ELF-1 (cell line): ENCODE measurements around the gene FBXO40.
"Not testable (repeated sequence)": the region's sequence is repeated elsewhere in the genome, so short reads cannot be mapped to it uniquely, and the experiment has no call there.

ENCODE experiments used
- DNase-seq: peaks from one replicate; pipeline ENCODE4 v3.0.0-alpha.2; 2016; ENCODE audit warnings: low read depth, low spot score

Gene FBXO40

GRCh38 chr3:121592856-121593702, at the start of gene FBXO40:
Gene FBXO40, plus strand, starts transcription at chr3:121593379. Its CDS starts 27,197 bp downstream, at chr3:121620576.
- peak; percentile 68 for DNase-seq

- no peak for DNase-seq
These were observed 48.1 kb upstream of the FBXO40 start for GRCh38 chr3:121545049-121545573.

- peak; percentile 86 for DNase-seq
These were observed 47.4 kb upstream of the FBXO40 start, which contains the start of gene POLQ for GRCh38 chr3:121545574-121546455. Gene POLQ, minus strand, starts transcription at chr3:121545988. Its CDS starts 111 bp downstream, at chr3:121545877.

- DNase-seq: no peak
These were observed 40.8 kb upstream of the FBXO40 start for GRCh38 chr3:121552379-121552778.

- no peak for DNase-seq
These were observed 40.4 kb upstream of the FBXO40 start for GRCh38 chr3:121552797-121553196.

GRCh38 chr3:121557426-121557934, 35.7 kb upstream of the FBXO40 start:
- DNase-seq: no peak

GRCh38 chr3:121562148-121562547, 31.0 kb upstream of the FBXO40 start:
- DNase-seq: peak; percentile 67

- DNase-seq: no peak
These were observed 26.4 kb upstream of the FBXO40 start for GRCh38 chr3:121566773-121567172.

- DNase-seq: no peak
These were observed 25.5 kb upstream of the FBXO40 start, which contains the start of gene ARGFX for GRCh38 chr3:121567649-121568048. Gene ARGFX, plus strand, starts transcription at chr3:121567949. Its CDS starts 2,765 bp downstream, at chr3:121570714.

GRCh38 chr3:121574449-121574848, 18.7 kb upstream of the FBXO40 start:
- peak; percentile 54 for DNase-seq

GRCh38 chr3:121581691-121582090, 11.5 kb upstream of the FBXO40 start:
- no peak for DNase-seq

GRCh38 chr3:121584418-121584817, 8.8 kb upstream of the FBXO40 start:
- DNase-seq: no peak

GRCh38 chr3:121593806-121594205, 627 bp downstream of the FBXO40 start:
- DNase-seq: not testable (repeated sequence)

- no peak for DNase-seq
These were observed 1.7 kb downstream of the FBXO40 start for GRCh38 chr3:121594850-121595249.

GRCh38 chr3:121595765-121596406, 2.7 kb downstream of the FBXO40 start:
- DNase-seq: no peak

- DNase-seq: no peak
These were observed 5.4 kb downstream of the FBXO40 start for GRCh38 chr3:121598564-121598963.

GRCh38 chr3:121599900-121600299, 6.7 kb downstream of the FBXO40 start:
- not testable (repeated sequence) for DNase-seq

- no peak for DNase-seq
These were observed 8.1 kb downstream of the FBXO40 start for GRCh38 chr3:121601212-121601812.

GRCh38 chr3:121604759-121605158, 11.6 kb downstream of the FBXO40 start:
- DNase-seq: no peak

- DNase-seq: no peak
These were observed 12.9 kb downstream of the FBXO40 start for GRCh38 chr3:121606106-121606505.

GRCh38 chr3:121619691-121620090, 26.5 kb downstream of the FBXO40 start:
- no peak for DNase-seq
